Kidney (tissue), 14 donors: ENCODE data around the gene KANK4. TPM values are rescaled to one million over a fixed set of nuclear protein-coding genes. Genes with fewer than 3 reads are reported as not detected.

Source experiments
- DNase-seq, 5 donors: peaks; one replicate each; pipeline ENCODE4 v3.0.0-alpha.2; 2013 to 2020
- FAIRE-seq: peaks from 2 replicates; lab custom pipeline; 2012; peaks lifted over from hg19 to GRCh38; lab: Jason Lieb, UNC
- H3K27ac ChIP-seq, 2 donors: one replicate each; pipeline ENCODE4 v1.7.0; 2013; ENCODE audit warnings: low read depth in 2 of 2, low read length in 2 of 2, inconsistent platforms in 1 of 2
- H3K27me3 ChIP-seq: one replicate; pipeline ENCODE4 v1.7.1; 2013; ENCODE audit warnings: low read length, inconsistent platforms; ENCODE audit not compliant: control insufficient read depth, insufficient read depth
- H3K36me3 ChIP-seq, 3 donors: one replicate each; pipeline versions ENCODE4 v1.7.0 to v1.7.1; 2013; ENCODE audit warnings: low read length in 3 of 3, control low read depth in 1 of 3, inconsistent platforms in 1 of 3; ENCODE audit not compliant: insufficient read depth in 3 of 3, control insufficient read depth in 2 of 3
- H3K4me1 ChIP-seq, 3 donors: one replicate each; pipeline versions ENCODE4 v1.7.0 to v1.7.1; 2013; ENCODE audit warnings: low read length in 3 of 3, inconsistent platforms in 1 of 3, low read depth in 1 of 3; ENCODE audit not compliant: control insufficient read depth in 2 of 3, insufficient read depth in 2 of 3
- H3K4me3 ChIP-seq, 3 donors: one replicate each; pipeline versions ENCODE4 v1.7.0 to v1.8.1; 2013; ENCODE audit warnings: low read length in 3 of 3, control low read depth in 1 of 3, inconsistent platforms in 1 of 3
- H3K9ac ChIP-seq, 3 donors: one replicate each; pipeline versions ENCODE4 v1.7.0 to v1.7.1; 2013; ENCODE audit warnings: low read length in 3 of 3, control low read depth in 1 of 3, inconsistent platforms in 1 of 3
- H3K9me3 ChIP-seq, 3 donors: one replicate each; pipeline versions ENCODE4 v1.7.0 to v1.7.1; 2013; ENCODE audit warnings: low read length in 3 of 3, control low read depth in 1 of 3, inconsistent platforms in 1 of 3; ENCODE audit not compliant: control insufficient read depth in 2 of 3, insufficient read depth in 1 of 3
- intact Hi-C: fragments of 100-400 bp; cut with DNase I; formaldehyde crosslinking; loops from one replicate; pipeline ENCODE4 v1.11.1; 2022
- polyA plus RNA-seq: library from polyadenylated mRNA; stranded (reverse); fragments of 350-450 nt; fragmentation: Illumina TruSeq; extraction: RNeasy Lipid Tissue Mini Kit (QIAGEN cat#74804); gene quantifications from one replicate; pipeline ENCODE4 v1.2.3, GENCODE V29; 2014; ENCODE audit warnings: low read depth, low replicate concordance; ENCODE audit not compliant: insufficient read depth
- total RNA-seq: library from RNA; stranded (reverse); fragmentation: NEBNext Ultra II Directional; extraction: Animal tissue kit (Norgen Biotek cat#: 25700); gene quantifications from one replicate; pipeline ENCODE4 v1.2.1, GENCODE V29; 2021
- TF ChIP-seq, protein P1 (sequence below): IDR thresholded peaks from 3 replicates; pipeline ENCODE4 v1.5.1; 2012; ENCODE audit warnings: mild to moderate bottlenecking, moderate library complexity, borderline replicate concordance; ENCODE audit not compliant: insufficient read depth; ENCODE audit errors: extremely low read depth
- donor health status: control.
- donor health status: control.
- donor health status: control.
- donor health status: control.
- donor health status: control.
- donor health status: DM: yes; HTN: yes; CAD: no.
- donor health status: Normal renal cell carcinoma (clear cell type).

Gene KANK4
- total and polyA plus RNA-seq, 2 donors from 2014 or later = 0.28 to 0.50 TPM

DNA sequence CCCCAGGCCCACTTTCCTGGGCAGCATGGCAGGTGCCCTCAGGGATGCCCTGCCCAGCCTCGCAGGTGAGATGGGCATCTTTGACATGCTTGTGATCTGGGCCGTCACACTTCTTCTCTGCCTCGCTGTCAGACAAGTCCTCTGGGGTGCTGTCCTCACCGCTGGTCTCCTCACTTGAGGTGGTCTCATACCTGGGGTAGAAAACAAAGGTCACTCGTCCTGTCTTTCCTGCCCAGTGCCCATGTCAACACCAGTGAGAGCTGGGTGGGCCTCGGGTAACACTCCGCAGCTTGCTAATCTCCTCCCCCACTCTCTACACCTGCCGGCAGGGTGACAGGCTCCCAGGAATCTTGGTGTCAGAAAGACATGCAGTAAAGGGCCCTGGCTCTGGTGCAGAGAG lies 50.9 kb downstream of the KANK4 start:
- Histone ChIP-seq H3K27me3 (no peaks in the 10 kb centered on the region), H3K4me1 (peaks cover 0 to 2% (median 0%) of the 10 kb centered on the region in 3 donors), H3K4me3 (no peak overlapping the region), H3K9me3 (peaks cover 0 to 2% (median 0%) of the 10 kb centered on the region in 3 donors), H3K27ac (no peak overlapping the region), H3K36me3 (peaks cover 0 to 8% (median 0%) of the 10 kb centered on the region in 3 donors), H3K9ac (no peak overlapping the region)
- no peak for DNase-seq
- TF ChIP-seq, protein P1, sequence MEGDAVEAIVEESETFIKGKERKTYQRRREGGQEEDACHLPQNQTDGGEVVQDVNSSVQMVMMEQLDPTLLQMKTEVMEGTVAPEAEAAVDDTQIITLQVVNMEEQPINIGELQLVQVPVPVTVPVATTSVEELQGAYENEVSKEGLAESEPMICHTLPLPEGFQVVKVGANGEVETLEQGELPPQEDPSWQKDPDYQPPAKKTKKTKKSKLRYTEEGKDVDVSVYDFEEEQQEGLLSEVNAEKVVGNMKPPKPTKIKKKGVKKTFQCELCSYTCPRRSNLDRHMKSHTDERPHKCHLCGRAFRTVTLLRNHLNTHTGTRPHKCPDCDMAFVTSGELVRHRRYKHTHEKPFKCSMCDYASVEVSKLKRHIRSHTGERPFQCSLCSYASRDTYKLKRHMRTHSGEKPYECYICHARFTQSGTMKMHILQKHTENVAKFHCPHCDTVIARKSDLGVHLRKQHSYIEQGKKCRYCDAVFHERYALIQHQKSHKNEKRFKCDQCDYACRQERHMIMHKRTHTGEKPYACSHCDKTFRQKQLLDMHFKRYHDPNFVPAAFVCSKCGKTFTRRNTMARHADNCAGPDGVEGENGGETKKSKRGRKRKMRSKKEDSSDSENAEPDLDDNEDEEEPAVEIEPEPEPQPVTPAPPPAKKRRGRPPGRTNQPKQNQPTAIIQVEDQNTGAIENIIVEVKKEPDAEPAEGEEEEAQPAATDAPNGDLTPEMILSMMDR = no peak
- intact Hi-C loops = no loop called here
- no peak for FAIRE-seq

DNA sequence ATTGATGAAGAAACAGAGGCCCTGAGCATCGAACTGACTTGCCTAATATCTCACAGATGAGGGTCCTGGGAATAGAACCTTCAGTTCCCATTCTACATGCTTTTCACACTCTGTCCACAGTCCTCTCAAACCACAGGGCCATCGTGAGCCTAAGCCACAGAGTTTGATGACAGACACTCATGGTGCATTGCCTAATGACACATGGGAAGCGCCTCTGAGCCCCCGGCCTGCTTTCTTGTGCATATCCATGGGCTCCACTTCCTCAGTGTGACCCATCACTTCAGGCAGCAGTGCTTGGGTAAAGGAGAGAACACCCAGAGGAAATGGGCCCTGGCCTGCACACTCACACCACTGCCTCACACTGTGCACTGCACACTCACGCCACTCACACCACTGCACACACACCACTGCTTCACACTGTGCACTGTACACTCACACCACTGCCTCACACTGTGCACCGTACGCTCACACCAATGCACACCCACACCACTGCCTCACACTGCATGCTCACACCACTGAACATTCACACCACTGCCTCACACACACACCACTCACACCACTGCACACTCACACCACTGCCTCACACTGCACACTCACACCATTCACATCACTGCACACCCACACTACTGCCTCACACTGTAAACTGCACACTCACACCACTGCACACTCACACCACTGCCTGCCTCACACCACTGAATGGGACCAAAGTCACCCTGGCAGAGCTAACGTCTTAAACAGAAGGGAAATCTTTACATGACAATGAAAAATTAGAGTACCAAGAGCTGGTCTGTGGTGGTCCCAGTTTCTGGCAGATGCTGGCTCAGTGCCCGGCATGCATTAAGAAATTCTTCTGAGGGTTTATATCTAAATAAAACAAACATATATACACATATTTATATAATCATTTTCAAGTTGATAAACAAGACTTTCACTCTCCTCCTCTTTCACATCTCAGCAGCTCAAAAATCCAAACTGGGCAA lies 53.0 kb downstream of the KANK4 start:
- Histone ChIP-seq H3K4me3 (peak overlapping the region in 1 of 3 donors; percentile 4), H3K9me3 (peaks cover 0 to 2% (median 0%) of the 10 kb centered on the region in 3 donors), H3K27me3 (no peaks in the 10 kb centered on the region), H3K4me1 (peaks cover 0 to 2% (median 0%) of the 10 kb centered on the region in 3 donors), H3K9ac (no peak overlapping the region), H3K27ac (no peak overlapping the region), H3K36me3 (peaks cover 0 to 9% (median 0%) of the 10 kb centered on the region in 3 donors)
- TF ChIP-seq, protein P1 = no peak
- DNase-seq (no peak), FAIRE-seq (no peak)
- intact Hi-C loops = no loop called here

DNA sequence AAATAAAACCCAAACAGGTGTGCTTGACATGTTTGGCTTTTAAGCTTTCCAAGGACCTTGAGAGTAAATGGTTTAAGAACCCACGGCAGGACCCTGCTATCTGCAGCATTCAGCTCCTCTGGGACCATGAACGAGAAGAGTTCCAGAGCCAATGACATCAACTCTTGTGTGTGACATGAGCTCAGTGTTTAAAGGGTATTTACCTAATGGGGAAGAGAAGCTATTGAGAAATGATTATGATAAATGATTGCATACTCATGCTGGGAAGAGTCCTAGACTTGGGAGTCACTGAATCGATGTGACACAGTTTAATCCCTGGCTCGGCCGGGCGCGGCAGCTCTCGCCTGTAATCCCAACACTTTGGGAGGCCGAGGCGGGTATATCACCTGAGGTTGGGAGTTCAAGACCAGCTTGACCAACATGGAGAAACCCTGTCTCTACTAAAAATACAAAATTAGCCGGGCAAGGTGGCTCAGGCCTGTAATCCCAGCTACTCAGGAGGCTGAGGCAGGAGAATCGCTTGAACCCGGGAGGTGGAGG lies 55.4 kb downstream of the KANK4 start:
- Histone ChIP-seq H3K9me3 (peaks cover 0 to 2% (median 0%) of the 10 kb centered on the region in 3 donors), H3K27ac (no peak overlapping the region), H3K27me3 (no peaks in the 10 kb centered on the region), H3K9ac (no peak overlapping the region), H3K4me3 (no peak overlapping the region), H3K4me1 (peaks cover 0 to 2% (median 0%) of the 10 kb centered on the region in 3 donors), H3K36me3 (peaks cover 0 to 9% (median 0%) of the 10 kb centered on the region in 3 donors)
- FAIRE-seq (no peak), DNase-seq (no peak)
- intact Hi-C loops = no loop called here
- TF ChIP-seq, protein P1 = no peak
